Mucosa of rectum (tissue), 2 donors: ENCODE data around the gene TCP10L.
"Not testable (repeated sequence)": the region's sequence is repeated elsewhere in the genome, so short reads cannot be mapped to it uniquely, and the experiment has no call there.

ENCODE experiments used
- H3K27ac ChIP-seq, 2 donors: one replicate each; pipeline ENCODE4 v1.7.0; 2013; ENCODE audit warnings: inconsistent platforms in 2 of 2, low read depth in 2 of 2, low read length in 2 of 2
- H3K27me3 ChIP-seq, 2 donors: one replicate each; pipeline ENCODE4 v1.7.0; 2013; ENCODE audit warnings: low read length in 2 of 2; ENCODE audit not compliant: control insufficient read depth in 2 of 2, insufficient read depth in 2 of 2
- H3K36me3 ChIP-seq, 2 donors: one replicate each; pipeline ENCODE4 v1.7.0; 2013; ENCODE audit warnings: low read length in 2 of 2; ENCODE audit not compliant: control insufficient read depth in 2 of 2, insufficient read depth in 2 of 2
- H3K4me1 ChIP-seq, 2 donors: one replicate each; pipeline ENCODE4 v1.7.0; 2013; ENCODE audit warnings: low read length in 2 of 2, mild to moderate bottlenecking in 1 of 2; ENCODE audit not compliant: control insufficient read depth in 2 of 2, insufficient read depth in 2 of 2
- H3K4me3 ChIP-seq, 2 donors: one replicate each; pipeline ENCODE4 v1.7.0; 2013; ENCODE audit warnings: low read length in 2 of 2
- H3K9ac ChIP-seq, 2 donors: one replicate each; pipeline ENCODE4 v1.7.0; 2013; ENCODE audit warnings: low read length in 2 of 2, low read depth in 1 of 2, mild to moderate bottlenecking in 1 of 2
- H3K9me3 ChIP-seq, 2 donors: one replicate each; pipeline ENCODE4 v1.7.0; 2013; ENCODE audit warnings: low read length in 2 of 2; ENCODE audit not compliant: control insufficient read depth in 2 of 2
- donor health status: healthy.
- donor health status: Normal muscosa, but diverticular disease.

The TCP10L gene

DNA sequence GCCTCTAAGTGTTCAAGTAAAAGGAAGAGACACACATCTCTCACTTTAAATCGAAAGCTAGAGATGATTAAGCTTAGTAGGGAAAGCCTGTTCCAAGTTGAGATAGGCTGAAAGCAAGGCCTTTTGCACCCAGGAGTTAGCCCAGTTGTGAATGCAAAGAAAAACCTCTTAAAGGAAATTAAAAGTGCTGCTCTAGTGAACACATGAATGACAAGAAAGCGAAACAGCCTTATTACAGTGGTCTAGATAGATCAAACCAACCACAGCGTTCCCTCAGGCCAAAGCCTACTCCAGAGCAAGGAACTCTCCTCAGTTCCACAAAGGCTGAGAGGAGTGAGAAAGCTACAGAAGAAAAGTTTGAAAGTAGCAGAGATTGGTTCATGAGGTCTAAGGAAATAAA, 14.9 kb downstream of the TCP10L start:
- Histone ChIP-seq H3K9ac (no peak overlapping the region), H3K4me3 (no peak overlapping the region), H3K27ac (no peak overlapping the region), H3K9me3 (no peaks in the 10 kb centered on the region), H3K4me1 (peaks cover 5% of the 10 kb centered on the region in 2 donors), H3K36me3 (no peaks in the 10 kb centered on the region), H3K27me3 (peaks cover 0 to 3% of the 10 kb centered on the region in 2 donors)

DNA sequence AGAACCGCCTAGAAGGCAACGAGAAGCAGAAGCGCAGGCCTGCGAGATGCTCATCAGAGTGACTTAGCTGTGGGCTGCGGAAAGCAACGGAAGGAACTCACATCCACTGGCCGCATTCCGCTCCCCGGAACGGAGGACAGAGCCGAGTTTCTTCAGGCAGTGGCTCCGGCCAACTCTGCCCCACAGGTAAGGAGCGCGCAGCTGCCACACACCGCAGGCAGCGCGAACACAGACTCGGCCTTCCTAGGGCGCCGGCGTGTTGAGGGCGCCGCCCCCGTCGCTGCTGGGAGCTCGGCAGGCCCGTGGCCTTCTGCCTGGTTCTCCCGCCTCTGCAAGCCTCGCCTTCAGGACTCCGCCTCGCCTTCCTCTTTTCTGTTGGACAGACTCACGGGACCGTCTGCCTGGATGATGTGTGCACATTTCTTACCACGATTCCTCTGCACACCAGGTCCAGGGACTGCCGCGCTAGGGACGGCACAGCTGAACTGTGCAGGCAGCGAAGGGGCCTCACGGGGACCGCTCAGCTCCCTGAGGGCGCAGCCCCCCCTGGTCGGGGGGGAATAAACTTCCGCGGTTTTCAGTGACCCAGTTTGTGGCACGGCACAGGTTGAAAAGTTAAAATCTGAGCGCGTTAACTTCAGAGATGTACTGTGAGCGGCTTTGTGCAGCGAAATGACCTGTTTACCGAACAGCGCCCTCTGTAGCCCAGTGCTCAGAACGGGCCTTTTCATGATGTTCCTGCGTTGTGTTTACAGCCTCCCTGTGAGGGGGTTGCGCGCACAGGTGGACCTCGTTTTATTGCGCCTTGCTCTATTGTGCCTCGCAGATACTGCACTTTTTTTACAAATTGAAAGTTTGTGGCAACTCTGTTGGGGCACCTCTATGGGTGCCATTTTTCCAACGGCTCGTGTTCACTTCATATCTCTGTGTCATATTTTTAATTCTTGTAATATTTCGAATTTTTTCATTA, 15.8 kb downstream of the TCP10L start:
- H3K4me3 ChIP-seq, result peak overlapping the region; percentile 79 to 80
- H3K9me3 ChIP-seq, result no peaks in the 10 kb centered on the region
- peaks cover 0 to 3% of the 10 kb centered on the region in 2 donors for H3K27me3 ChIP-seq
- H3K4me1 ChIP-seq, result peaks cover 5% of the 10 kb centered on the region in 2 donors
- H3K9ac ChIP-seq, result peak overlapping the region; percentile 56 to 61
- peak overlapping the region; percentile 59 to 63 for H3K27ac ChIP-seq
- H3K36me3 ChIP-seq, result no peaks in the 10 kb centered on the region

DNA sequence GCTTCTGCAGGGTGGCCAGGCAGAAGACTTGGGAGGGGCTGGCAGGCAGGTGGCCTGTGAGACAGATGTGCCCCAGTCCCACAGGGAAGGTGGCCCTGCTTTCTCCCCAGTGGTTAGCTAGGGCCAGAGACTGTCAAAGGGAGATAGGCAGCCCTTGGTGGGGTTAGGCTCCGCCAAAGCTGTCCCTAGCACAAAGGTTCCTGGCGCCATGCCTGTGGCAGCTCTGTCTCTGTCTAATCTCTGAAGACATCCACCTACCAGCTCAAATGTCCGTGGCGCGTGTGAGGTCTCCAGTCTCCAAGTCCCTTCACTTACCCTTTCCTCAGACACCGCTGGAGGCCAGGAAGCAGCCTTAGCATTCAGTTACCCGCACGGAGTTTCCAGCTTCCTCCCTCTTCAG, 17.7 kb downstream of the TCP10L start:
- H3K4me3 ChIP-seq, result no peak overlapping the region
- H3K36me3 ChIP-seq, result no peaks in the 10 kb centered on the region
- no peaks in the 10 kb centered on the region for H3K9me3 ChIP-seq
- no peak overlapping the region for H3K27ac ChIP-seq
- no peak overlapping the region for H3K9ac ChIP-seq
- no peaks in the 10 kb centered on the region for H3K27me3 ChIP-seq
- peaks cover 5% of the 10 kb centered on the region in 2 donors for H3K4me1 ChIP-seq

DNA sequence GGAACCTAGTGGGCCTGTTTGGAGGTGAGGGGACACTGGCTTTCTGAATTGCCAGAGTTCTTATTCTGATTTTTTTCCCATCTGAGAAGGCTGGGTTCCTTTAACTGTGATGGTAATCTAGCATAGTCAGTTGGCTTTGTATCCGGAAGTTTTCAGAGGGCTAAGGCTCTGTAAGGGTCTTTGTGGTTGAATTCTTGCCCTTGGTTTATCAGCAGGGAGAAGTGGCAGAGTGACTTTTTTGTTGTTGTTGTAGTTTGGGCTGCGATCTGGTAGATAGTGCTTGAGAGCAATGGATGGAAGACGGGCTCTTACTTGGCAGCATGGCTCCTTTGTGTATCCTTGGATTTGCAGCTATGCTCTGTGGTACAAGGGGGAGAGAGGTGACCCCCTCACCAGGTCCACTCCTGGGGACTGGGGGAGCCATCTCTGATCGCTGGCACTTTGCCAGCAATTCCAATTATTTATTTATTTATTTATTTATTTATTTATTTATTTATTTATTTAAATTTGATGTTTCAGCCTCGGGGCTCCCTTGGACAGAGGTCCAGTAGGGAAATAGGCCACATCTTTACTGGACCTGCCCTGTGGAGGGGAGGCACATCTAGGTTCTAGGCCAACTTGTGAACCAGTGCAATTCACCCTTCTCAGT, 18.5 kb downstream of the TCP10L start:
- Histone ChIP-seq H3K4me1 (peaks cover 5% of the 10 kb centered on the region in 2 donors), H3K4me3 (no peak overlapping the region), H3K27me3 (no peaks in the 10 kb centered on the region), H3K9ac (no peak overlapping the region), H3K36me3 (no peaks in the 10 kb centered on the region), H3K27ac (no peak overlapping the region), H3K9me3 (no peaks in the 10 kb centered on the region)

DNA sequence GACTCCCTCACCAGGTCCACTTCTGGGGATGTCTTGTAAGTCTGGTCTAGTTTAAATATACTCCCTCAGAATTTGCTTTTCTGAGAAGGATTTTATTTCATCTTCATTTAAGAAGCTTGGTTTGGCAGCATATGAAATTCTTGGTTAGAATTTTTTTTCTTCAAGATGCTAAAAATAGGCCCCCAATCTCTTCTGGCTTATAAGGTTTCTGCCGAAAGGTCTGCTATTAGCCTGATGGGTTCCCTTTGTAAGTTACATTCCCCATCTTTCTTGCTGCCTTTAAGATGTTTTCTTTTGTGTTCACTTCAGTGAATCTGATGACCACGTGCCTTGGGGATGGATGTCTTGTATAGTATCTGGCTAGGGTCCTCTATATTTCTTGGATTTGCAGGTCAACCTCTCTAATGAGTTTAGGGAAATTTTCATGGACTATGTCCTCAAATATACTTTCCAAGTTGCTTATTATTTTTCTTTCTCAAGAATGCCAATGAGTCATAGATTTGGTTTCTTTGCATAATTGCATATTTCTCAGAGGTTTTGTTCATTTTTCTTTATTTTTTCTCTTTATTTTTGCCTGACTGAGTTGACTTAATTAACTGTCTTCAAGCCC, 19.4 kb downstream of the TCP10L start:
- Histone ChIP-seq H3K27me3 (no peaks in the 10 kb centered on the region), H3K4me1 (peaks cover 5% of the 10 kb centered on the region in 2 donors), H3K27ac (no peak overlapping the region), H3K36me3 (no peaks in the 10 kb centered on the region), H3K9ac (no peak overlapping the region), H3K4me3 (no peak overlapping the region), H3K9me3 (no peaks in the 10 kb centered on the region)

DNA sequence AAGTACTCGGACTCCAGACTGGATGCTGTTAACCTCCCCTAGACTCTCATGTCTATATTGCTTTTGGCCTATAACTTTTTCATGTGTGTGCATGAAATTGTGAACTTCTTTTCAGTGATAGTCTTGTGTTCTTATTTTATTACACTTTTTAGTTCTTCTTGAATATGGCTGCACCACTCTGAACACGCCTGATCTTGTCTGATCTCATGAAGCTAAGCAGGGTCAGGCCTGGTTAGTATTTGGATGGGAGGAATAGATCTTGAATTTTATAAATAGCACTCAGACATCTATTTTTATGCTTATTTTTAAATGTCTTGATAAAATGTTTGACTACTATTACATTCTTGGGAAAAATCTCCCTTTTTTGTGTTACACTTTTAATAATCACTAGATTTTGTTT, 22.4 kb downstream of the TCP10L start:
- H3K4me1 ChIP-seq, result no peaks in the 10 kb centered on the region
- no peak overlapping the region for H3K27ac ChIP-seq
- H3K4me3 ChIP-seq, result no peak overlapping the region
- H3K9me3 ChIP-seq, result no peaks in the 10 kb centered on the region
- no peak overlapping the region for H3K9ac ChIP-seq
- H3K36me3 ChIP-seq, result no peaks in the 10 kb centered on the region
- no peaks in the 10 kb centered on the region for H3K27me3 ChIP-seq

DNA sequence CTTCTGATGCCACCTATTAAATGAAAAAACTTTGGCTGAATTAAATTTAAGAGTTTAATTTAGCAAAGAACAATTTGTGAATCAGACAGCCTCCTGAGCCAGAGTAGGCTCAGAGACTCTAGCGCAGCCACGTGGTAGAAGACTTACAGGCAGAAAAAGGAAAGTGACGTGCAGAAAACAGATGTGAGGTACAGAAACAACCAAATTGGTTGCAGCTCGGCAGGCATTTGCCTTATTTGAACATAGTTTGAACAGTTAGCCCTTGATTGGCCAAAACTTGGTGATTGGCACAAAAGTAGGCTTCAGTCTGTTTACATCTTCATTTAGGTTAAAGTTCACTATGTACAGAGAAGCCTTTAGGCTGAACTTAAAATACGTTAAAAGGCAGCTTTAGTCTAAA, 22.9 kb downstream of the TCP10L start:
- Histone ChIP-seq H3K27me3 (no peaks in the 10 kb centered on the region), H3K27ac (no peak overlapping the region), H3K9ac (no peak overlapping the region)

DNA sequence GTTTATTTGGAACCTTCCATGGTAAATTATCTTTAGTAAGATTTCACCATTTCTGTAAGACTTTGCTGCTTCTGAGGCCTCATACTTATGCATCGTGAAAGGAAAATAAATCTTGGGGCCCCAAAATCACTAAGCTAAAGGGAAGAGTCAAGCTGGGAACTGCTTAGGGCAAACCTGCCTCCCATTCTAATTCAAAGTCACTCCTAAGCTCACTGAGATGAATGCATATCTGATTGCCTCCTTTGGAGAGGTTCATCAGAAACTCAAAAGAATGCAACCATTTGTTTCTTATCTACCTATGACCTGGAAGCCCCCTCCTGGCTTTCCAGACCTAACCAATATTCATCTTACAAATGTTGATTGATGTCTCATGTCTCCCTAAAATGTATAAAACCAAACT, 23.8 kb downstream of the TCP10L start:
- H3K9ac ChIP-seq, H3K9me3 ChIP-seq, H3K27me3 ChIP-seq, H3K4me3 ChIP-seq, H3K27ac ChIP-seq, H3K4me1 ChIP-seq, H3K36me3 ChIP-seq: not testable (repeated sequence)

More for the DNA sequence above, 22.9 kb downstream of the TCP10L start:
- no peaks in the 10 kb centered on the region for H3K36me3 ChIP-seq
- no peaks in the 10 kb centered on the region for H3K9me3 ChIP-seq
- no peaks in the 10 kb centered on the region for H3K4me1 ChIP-seq
- H3K4me3 ChIP-seq, result no peak overlapping the region

DNA sequence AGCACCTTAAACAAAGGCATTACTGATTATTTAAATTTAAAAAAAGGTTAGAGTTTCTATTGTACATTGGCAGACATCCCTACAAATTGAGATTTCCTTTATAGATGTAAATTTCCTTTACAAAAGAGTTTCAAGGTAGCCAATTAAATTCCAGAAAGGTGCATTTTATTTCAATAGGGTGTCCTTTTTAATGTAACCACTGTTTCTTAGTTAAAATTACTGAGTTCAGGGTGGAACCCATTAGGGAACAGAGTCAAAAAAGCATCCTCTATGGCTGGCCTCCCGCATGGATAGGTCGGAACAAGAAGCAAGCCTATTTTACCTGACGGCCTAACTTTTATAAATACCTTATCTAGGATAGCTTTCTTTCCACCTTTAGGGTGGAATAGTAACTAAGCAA, 24.4 kb downstream of the TCP10L start:
- Histone ChIP-seq H3K4me3 (no peak overlapping the region), H3K9ac (no peak overlapping the region), H3K4me1 (no peaks in the 10 kb centered on the region), H3K27me3 (no peaks in the 10 kb centered on the region), H3K9me3 (no peaks in the 10 kb centered on the region), H3K36me3 (no peaks in the 10 kb centered on the region), H3K27ac (no peak overlapping the region)

DNA sequence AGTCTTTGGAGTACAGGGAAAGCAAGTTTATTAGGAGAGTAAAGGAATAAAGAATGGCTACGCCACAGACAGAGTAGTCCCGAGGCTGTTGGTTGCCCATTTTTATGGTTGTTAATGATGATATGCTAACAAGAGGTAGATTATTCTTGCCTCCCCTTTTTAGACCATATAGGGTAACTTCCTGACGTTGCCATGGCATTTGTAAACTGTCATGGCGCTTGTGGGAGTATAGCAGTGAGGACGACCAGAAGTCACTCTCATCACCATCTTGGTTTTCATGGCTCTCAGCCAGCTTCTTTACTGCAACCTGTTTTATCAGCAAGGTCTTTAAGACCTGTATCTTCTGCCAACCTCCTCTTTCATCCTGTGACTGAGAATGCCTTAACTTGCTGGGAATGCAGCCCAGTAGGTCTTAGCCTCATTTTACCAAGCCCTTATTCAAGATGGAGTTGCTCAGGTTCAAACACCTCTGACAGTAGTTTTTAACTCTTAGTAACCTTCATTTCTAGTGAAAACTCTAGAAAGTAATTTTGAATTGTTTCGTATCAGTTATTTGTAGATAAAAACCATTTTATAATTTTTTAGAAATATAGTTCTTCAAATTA, 26.2 kb downstream of the TCP10L start:
- no peaks in the 10 kb centered on the region for H3K27me3 ChIP-seq
- no peak overlapping the region for H3K4me3 ChIP-seq
- H3K27ac ChIP-seq, result no peak overlapping the region
- H3K9ac ChIP-seq, result no peak overlapping the region
- no peaks in the 10 kb centered on the region for H3K9me3 ChIP-seq
- H3K4me1 ChIP-seq, result no peaks in the 10 kb centered on the region
- H3K36me3 ChIP-seq, result no peaks in the 10 kb centered on the region
